Stimulated activated CD4-positive, alpha-beta T cell treated with anti-CD3 and anti-CD28 coated beads, TNF-alpha, amount 100 ng/mL, for 48 hours (primary cell): ENCODE data around the gene NAALADL1.
"Not testable (repeated sequence)": the region's sequence is repeated elsewhere in the genome, so short reads cannot be mapped to it uniquely, and the experiment has no call there.

ENCODE experiments used
- DNase-seq, 3 donors: peaks; one replicate each; pipeline ENCODE4 v3.0.0-alpha.2; 2020; ENCODE audit warnings: low read depth in 3 of 3

Gene NAALADL1

GRCh38 chr11:65013888-65014725 lies 44.2 kb downstream of the NAALADL1 start, which contains the start of gene ARL2:
Gene ARL2, plus strand, starts transcription at chr11:65014160. Its CDS starts 48 bp downstream, at chr11:65014208.
- DNase-seq = peak; percentile 67 to 79 (median 74)

DNA sequence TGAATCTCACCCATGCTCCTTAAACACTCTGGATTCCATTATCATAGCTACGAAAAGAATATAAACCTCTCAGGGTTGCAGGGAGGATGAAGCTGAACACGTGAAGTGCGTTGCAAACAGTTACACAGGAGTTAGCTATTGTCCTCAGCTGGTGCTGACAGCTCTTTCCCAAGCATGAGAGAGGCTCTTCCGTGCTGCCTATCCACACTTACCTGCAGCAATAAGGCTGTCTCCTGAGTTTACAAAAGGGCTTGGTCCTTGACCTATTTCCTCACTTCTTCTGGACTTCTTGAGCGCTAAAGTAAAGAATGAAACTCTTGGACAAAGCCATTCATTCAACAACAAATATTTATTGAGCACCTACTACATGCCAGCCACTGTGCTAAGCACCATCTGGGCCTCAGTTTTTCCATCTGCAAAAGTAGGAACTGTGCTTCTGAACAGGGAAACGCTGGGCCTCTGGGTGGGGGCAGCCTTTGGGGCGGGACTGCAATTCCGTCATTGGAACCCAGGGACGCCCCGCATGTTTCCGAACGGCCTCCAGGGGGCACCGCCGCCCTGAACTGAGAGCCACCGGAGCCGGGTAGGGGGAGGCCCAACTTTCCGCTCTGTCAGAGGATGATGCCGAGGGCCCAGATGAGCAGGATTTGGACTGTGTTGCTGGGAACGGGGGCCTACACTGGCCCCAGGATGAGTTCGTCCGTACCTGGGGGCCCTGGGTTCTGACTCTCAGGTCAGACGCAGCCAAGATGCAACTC lies 45.0 kb downstream of the NAALADL1 start:
- DNase-seq = peak; percentile 86 to 89 (median 88)

- no peak for DNase-seq
Measured at GRCh38 chr11:65008873-65009272, 49.5 kb downstream of the NAALADL1 start.

- DNase-seq = no peak
Measured at GRCh38 chr11:65008016-65008415, 50.3 kb downstream of the NAALADL1 start.

DNA sequence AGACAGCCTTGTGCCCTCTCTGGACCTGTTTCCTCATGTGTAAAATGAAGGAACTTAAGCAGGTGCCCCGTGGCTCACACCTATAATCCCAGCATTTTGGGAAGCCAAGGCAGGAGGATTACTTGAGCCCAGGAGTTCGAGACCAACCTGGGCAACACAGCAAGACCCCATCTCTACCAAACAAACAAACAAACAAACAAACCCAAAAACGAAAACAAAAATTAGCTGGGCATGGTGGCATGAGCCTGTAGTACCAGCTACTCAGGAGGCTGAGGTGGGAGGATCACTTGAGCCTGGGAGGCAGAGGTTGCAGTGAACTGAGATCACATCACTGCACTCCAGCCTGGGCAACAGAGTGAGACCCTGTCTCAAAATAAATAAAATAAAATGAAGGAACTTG lies 54.4 kb downstream of the NAALADL1 start:
- DNase-seq = not testable (repeated sequence)

DNA sequence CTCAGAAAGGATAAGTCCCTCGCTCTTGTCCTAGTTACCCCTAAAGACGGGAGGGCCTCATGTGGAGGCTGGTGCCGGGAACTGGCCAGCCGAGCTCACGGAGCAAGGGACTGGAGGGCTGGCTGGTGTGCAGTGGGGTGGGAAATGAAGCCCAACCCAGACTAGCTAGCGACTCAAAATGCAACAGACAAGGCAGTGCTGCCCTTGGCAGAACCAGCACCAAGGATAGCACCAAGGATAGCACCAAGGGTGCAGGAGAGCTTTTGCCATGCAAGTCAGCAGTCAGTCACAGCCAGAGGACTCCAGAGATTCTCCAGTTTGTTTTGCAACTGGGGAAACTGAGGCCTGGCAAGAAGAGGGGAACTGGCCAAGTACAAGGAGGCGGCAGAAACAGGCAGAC lies 55.1 kb downstream of the NAALADL1 start:
- no peak for DNase-seq

GRCh38 chr11:65002706-65003105 lies 55.6 kb downstream of the NAALADL1 start:
- DNase-seq = no peak

GRCh38 chr11:64999478-64999877 lies 58.9 kb downstream of the NAALADL1 start:
- no peak for DNase-seq

- no peak for DNase-seq
Measured at GRCh38 chr11:64998690-64999431, 59.5 kb downstream of the NAALADL1 start.

- DNase-seq = no peak
Measured at GRCh38 chr11:64998141-64998540, 60.2 kb downstream of the NAALADL1 start.

GRCh38 chr11:64996710-64997380 lies 61.5 kb downstream of the NAALADL1 start, which contains the start of gene BATF2:
Gene BATF2, minus strand, starts transcription at chr11:64996971. Its CDS starts 57 bp downstream, at chr11:64996914.
- no peak for DNase-seq

GRCh38 chr11:64996327-64996709 lies 62.0 kb downstream of the NAALADL1 start:
- DNase-seq = no peak
